Measurements from ENCODE around the gene KIAA0930.

The KIAA0930 gene

DNA sequence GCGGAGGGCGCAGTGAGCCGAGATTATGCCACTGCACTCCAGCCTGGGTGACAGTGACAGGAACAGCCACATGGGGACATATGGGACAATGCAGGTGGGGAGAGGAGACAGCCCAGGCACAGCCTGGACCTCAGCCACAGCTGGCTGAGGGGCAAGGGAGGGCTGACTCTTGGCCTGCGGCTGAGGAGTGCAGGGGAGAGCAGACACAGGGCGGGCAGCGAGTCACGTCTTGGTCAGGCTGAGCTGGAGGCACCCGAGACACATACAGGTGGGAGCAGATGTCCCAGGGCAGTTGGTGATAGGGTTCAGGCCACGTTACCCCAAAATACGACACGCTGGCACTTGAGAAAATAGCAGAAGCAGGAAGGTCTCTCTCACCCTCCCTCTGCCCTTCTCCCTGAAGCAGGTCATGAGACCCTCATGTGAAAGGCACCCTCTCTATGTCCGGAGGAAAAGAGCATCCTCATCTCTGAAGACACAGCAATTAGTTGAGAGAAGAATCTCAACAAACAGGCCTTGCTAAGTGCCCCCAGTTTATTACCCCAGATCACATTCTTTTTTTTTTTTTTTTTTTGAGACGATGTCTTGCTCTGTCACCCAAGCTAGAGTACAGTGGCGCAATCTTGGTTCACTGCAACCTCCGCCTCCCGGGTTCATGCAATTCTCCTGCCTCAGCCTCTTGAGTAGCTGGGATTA, 10.5 kb downstream of the KIAA0930 start:
- CTCF ChIA-PET = no interaction called here
- peaks cover 2 to 45% (median 2%) of the 10 kb centered on the region in 4 experiments for H3K36me3 ChIP-seq (ENCODE audit: control insufficient read depth in 4 of 4, insufficient read depth in 4 of 4, low read length in 3 of 4)
- no peaks in the 10 kb centered on the region for H3K9me3 ChIP-seq (ENCODE audit: control extremely low read depth in 1 of 5, control insufficient read depth in 4 of 5, insufficient read depth in 2 of 5, low read depth in 1 of 5, low read length in 4 of 5)
- DNase-seq = no peak
- no peak overlapping the region for H3K27ac ChIP-seq (ENCODE audit: insufficient read depth in 1 of 2, low read depth in 1 of 2, low read length in 2 of 2, poor library complexity in 1 of 2, severe bottlenecking in 2 of 2)
- WGBS (ENCODE audit: insufficient coverage) = 94% methylated on average over 12 of the region's 16 CpGs
- no peak overlapping the region for H3K4me3 ChIP-seq (ENCODE audit: control insufficient read depth in 1 of 7, extremely low read depth in 1 of 7, insufficient read depth in 4 of 7, low read depth in 2 of 7, low read length in 6 of 7)
- H3K27me3 ChIP-seq (replicated peaks in 2 of 5; ENCODE audit: control insufficient read depth in 4 of 5, insufficient read depth in 5 of 5, low read length in 4 of 5) = no peaks in the 10 kb centered on the region
- POLR2A ChIA-PET = no interaction called here
- H3K4me1 ChIP-seq (ENCODE audit: control extremely low read depth in 1 of 4, control insufficient read depth in 4 of 4, insufficient read depth in 4 of 4, low read length in 3 of 4) = peaks cover 13 to 73% (median 53%) of the 10 kb centered on the region in 4 experiments

- 94% methylated on average over 6 of the region's 13 CpGs for WGBS (ENCODE audit: insufficient coverage)
- POLR2A ChIA-PET = no interaction called here
- no peaks in the 10 kb centered on the region for H3K27me3 ChIP-seq (replicated peaks in 2 of 5; ENCODE audit: control insufficient read depth in 4 of 5, insufficient read depth in 5 of 5, low read length in 4 of 5)
- no peak overlapping the region for H3K4me3 ChIP-seq (ENCODE audit: control insufficient read depth in 1 of 7, extremely low read depth in 1 of 7, insufficient read depth in 4 of 7, low read depth in 2 of 7, low read length in 6 of 7)
- peaks cover 4 to 71% (median 48%) of the 10 kb centered on the region in 4 experiments for H3K4me1 ChIP-seq (ENCODE audit: control extremely low read depth in 1 of 4, control insufficient read depth in 4 of 4, insufficient read depth in 4 of 4, low read length in 3 of 4)
- no peaks in the 10 kb centered on the region for H3K9me3 ChIP-seq (ENCODE audit: control extremely low read depth in 1 of 5, control insufficient read depth in 4 of 5, insufficient read depth in 2 of 5, low read depth in 1 of 5, low read length in 4 of 5)
- DNase-seq = no peak
- H3K27ac ChIP-seq (ENCODE audit: insufficient read depth in 1 of 2, low read depth in 1 of 2, low read length in 2 of 2, poor library complexity in 1 of 2, severe bottlenecking in 2 of 2) = no peak overlapping the region
- peaks cover 2 to 43% (median 2%) of the 10 kb centered on the region in 4 experiments for H3K36me3 ChIP-seq (ENCODE audit: control insufficient read depth in 4 of 4, insufficient read depth in 4 of 4, low read length in 3 of 4)
- CTCF ChIA-PET = no interaction called here
Measured at GRCh38 chr22:45229181-45229580, 11.5 kb downstream of the KIAA0930 start.

- Histone ChIP-seq H3K9me3 (ENCODE audit: control extremely low read depth in 1 of 5, control insufficient read depth in 4 of 5, insufficient read depth in 2 of 5, low read depth in 1 of 5, low read length in 4 of 5) (no peaks in the 10 kb centered on the region), H3K27me3 (replicated peaks in 2 of 5; ENCODE audit: control insufficient read depth in 4 of 5, insufficient read depth in 5 of 5, low read length in 4 of 5) (no peaks in the 10 kb centered on the region), H3K4me1 (ENCODE audit: control extremely low read depth in 1 of 4, control insufficient read depth in 4 of 4, insufficient read depth in 4 of 4, low read length in 3 of 4) (peaks cover 3 to 70% (median 44%) of the 10 kb centered on the region in 4 experiments), H3K36me3 (ENCODE audit: control insufficient read depth in 4 of 4, insufficient read depth in 4 of 4, low read length in 3 of 4) (peaks cover 1 to 35% (median 2%) of the 10 kb centered on the region in 4 experiments), H3K27ac (ENCODE audit: insufficient read depth in 1 of 2, low read depth in 1 of 2, low read length in 2 of 2, poor library complexity in 1 of 2, severe bottlenecking in 2 of 2) (no peak overlapping the region), H3K4me3 (ENCODE audit: control insufficient read depth in 1 of 7, extremely low read depth in 1 of 7, insufficient read depth in 4 of 7, low read depth in 2 of 7, low read length in 6 of 7) (no peak overlapping the region)
- WGBS (ENCODE audit: insufficient coverage) = 97% methylated on average over 7 of the region's 8 CpGs
- ChIA-PET POLR2A (no interaction called here), CTCF (no interaction called here)
- no peak for DNase-seq
Measured at GRCh38 chr22:45228401-45228754, 12.3 kb downstream of the KIAA0930 start.

GRCh38 chr22:45227645-45228400, 12.9 kb downstream of the KIAA0930 start:
- 96% methylated on average over 15 of the region's 16 CpGs for WGBS (ENCODE audit: insufficient coverage)
- Histone ChIP-seq H3K27me3 (replicated peaks in 2 of 5; ENCODE audit: control insufficient read depth in 4 of 5, insufficient read depth in 5 of 5, low read length in 4 of 5) (no peaks in the 10 kb centered on the region), H3K9me3 (ENCODE audit: control extremely low read depth in 1 of 5, control insufficient read depth in 4 of 5, insufficient read depth in 2 of 5, low read depth in 1 of 5, low read length in 4 of 5) (no peaks in the 10 kb centered on the region), H3K4me1 (ENCODE audit: control extremely low read depth in 1 of 4, control insufficient read depth in 4 of 4, insufficient read depth in 4 of 4, low read length in 3 of 4) (peaks cover 3 to 70% (median 46%) of the 10 kb centered on the region in 4 experiments), H3K4me3 (ENCODE audit: control insufficient read depth in 1 of 7, extremely low read depth in 1 of 7, insufficient read depth in 4 of 7, low read depth in 2 of 7, low read length in 6 of 7) (no peak overlapping the region), H3K36me3 (ENCODE audit: control insufficient read depth in 4 of 4, insufficient read depth in 4 of 4, low read length in 3 of 4) (peaks cover 0 to 32% (median 2%) of the 10 kb centered on the region in 4 experiments), H3K27ac (ENCODE audit: insufficient read depth in 1 of 2, low read depth in 1 of 2, low read length in 2 of 2, poor library complexity in 1 of 2, severe bottlenecking in 2 of 2) (no peak overlapping the region)
- POLR2A ChIA-PET = no interaction called here
- DNase-seq = no peak
- CTCF ChIA-PET = no interaction called here

- Histone ChIP-seq H3K4me1 (ENCODE audit: control extremely low read depth in 1 of 4, control insufficient read depth in 4 of 4, insufficient read depth in 4 of 4, low read length in 3 of 4) (peaks cover 3 to 77% (median 55%) of the 10 kb centered on the region in 4 experiments), H3K27me3 (replicated peaks in 2 of 5; ENCODE audit: control insufficient read depth in 4 of 5, insufficient read depth in 5 of 5, low read length in 4 of 5) (no peaks in the 10 kb centered on the region), H3K9me3 (ENCODE audit: control extremely low read depth in 1 of 5, control insufficient read depth in 4 of 5, insufficient read depth in 2 of 5, low read depth in 1 of 5, low read length in 4 of 5) (no peaks in the 10 kb centered on the region), H3K36me3 (ENCODE audit: control insufficient read depth in 4 of 4, insufficient read depth in 4 of 4, low read length in 3 of 4) (peaks cover 0 to 29% (median 2%) of the 10 kb centered on the region in 4 experiments), H3K27ac (ENCODE audit: insufficient read depth in 1 of 2, low read depth in 1 of 2, low read length in 2 of 2, poor library complexity in 1 of 2, severe bottlenecking in 2 of 2) (no peak overlapping the region), H3K4me3 (ENCODE audit: control insufficient read depth in 1 of 7, extremely low read depth in 1 of 7, insufficient read depth in 4 of 7, low read depth in 2 of 7, low read length in 6 of 7) (no peak overlapping the region)
- DNase-seq = peak in 2 of 3 donors; percentile 39 to 57
- POLR2A ChIA-PET = interaction anchor here (0.5 to 1.6 kb wide), 4 partner anchors 9 to 1668 kb away, joined by 3 to 5 read pairs (median 3); no protein-coding TSS in a partner anchor
- CTCF ChIA-PET = interaction anchor here (1.2 kb wide), 1 partner anchor 8 kb away, joined by 3 read pairs; no protein-coding TSS in a partner anchor
- 37% methylated on average over 10 of the region's 17 CpGs for WGBS (ENCODE audit: insufficient coverage)
Measured at GRCh38 chr22:45226503-45227186, 14.0 kb downstream of the KIAA0930 start.

GRCh38 chr22:45225732-45226502, 14.8 kb downstream of the KIAA0930 start:
- Histone ChIP-seq H3K27ac (ENCODE audit: insufficient read depth in 1 of 2, low read depth in 1 of 2, low read length in 2 of 2, poor library complexity in 1 of 2, severe bottlenecking in 2 of 2) (no peak overlapping the region), H3K27me3 (replicated peaks in 2 of 5; ENCODE audit: control insufficient read depth in 4 of 5, insufficient read depth in 5 of 5, low read length in 4 of 5) (no peaks in the 10 kb centered on the region), H3K36me3 (ENCODE audit: control insufficient read depth in 4 of 4, insufficient read depth in 4 of 4, low read length in 3 of 4) (peaks cover 0 to 22% (median 1%) of the 10 kb centered on the region in 4 experiments), H3K4me3 (ENCODE audit: control insufficient read depth in 1 of 7, extremely low read depth in 1 of 7, insufficient read depth in 4 of 7, low read depth in 2 of 7, low read length in 6 of 7) (no peak overlapping the region), H3K9me3 (ENCODE audit: control extremely low read depth in 1 of 5, control insufficient read depth in 4 of 5, insufficient read depth in 2 of 5, low read depth in 1 of 5, low read length in 4 of 5) (no peaks in the 10 kb centered on the region), H3K4me1 (ENCODE audit: control extremely low read depth in 1 of 4, control insufficient read depth in 4 of 4, insufficient read depth in 4 of 4, low read length in 3 of 4) (peaks cover 0 to 78% (median 63%) of the 10 kb centered on the region in 4 experiments)
- 86% methylated on average over 23 of the region's 26 CpGs for WGBS (ENCODE audit: insufficient coverage)
- ChIA-PET CTCF (interaction anchor here (1.2 kb wide), 1 partner anchor 8 kb away, joined by 3 read pairs; no protein-coding TSS in a partner anchor), POLR2A (interaction anchor here (0.5 to 1.6 kb wide), 5 partner anchors 9 to 685 kb away, joined by 3 to 5 read pairs (median 3); no protein-coding TSS in a partner anchor)
- peak in 2 of 3 donors; percentile 41 to 48 for DNase-seq

All from common myeloid progenitor, CD34-positive (primary cell).